Astrocyte of the hippocampus (primary cell): Measurements from ENCODE around the gene FCAMR.
A peak's percentile ranks its signal among the peaks of the same experiment; 100 is the strongest.

ENCODE experiments used
- DNase-seq: peaks from one replicate; pipeline ENCODE4 v3.0.0; 2011; ENCODE audit warnings: low read depth, low spot score

FCAMR gene

DNA sequence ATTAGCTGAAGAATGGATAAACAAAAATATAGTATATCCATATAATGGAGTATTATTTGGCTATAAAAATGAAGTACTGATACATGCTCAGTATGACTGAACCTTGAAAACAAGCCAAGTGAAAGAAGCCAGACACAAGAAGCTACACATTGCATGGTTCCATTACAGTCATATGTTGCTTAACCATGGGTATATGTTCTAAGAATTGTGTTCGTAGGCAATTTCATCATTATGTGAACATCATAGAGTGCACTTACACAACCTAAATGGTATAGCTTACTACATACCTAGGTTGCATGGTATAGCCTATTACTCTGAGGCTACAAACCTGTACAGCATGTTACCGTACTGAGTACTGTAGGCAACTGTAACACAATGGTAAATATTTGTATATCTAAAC is 28.6 kb upstream of the FCAMR start:
- no peak for DNase-seq

- no peak for DNase-seq
Measured at GRCh38 chr1:206992790-206993189, 22.5 kb upstream of the FCAMR start.

DNA sequence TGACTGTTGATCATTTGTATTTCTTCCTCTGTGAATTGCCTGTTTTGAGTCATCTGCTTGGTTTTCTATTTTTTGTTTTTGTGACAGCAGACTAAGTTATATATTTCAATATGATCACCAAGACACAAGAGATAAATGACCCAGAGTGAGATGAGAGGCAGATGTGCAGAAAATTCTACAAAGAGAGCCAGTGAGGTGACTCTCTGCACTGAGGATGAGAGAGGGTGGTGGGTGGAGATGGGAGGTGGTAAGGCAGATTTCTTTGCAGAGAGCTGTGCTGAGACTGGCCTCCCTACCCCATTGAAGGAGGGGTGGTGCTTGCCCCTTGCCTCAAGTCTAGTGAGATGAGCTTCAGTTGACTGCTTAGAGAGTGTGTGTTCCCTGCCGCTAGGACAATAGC is 17.6 kb upstream of the FCAMR start:
- DNase-seq: no peak

- DNase-seq: no peak
Measured at GRCh38 chr1:206986885-206987284, 16.6 kb upstream of the FCAMR start.

GRCh38 chr1:206986402-206986801 is 16.1 kb upstream of the FCAMR start:
- DNase-seq: no peak

GRCh38 chr1:206985162-206985749 is 15.0 kb upstream of the FCAMR start:
- no peak for DNase-seq

- DNase-seq: peak; percentile 67
Measured at GRCh38 chr1:206982216-206982615, 12.0 kb upstream of the FCAMR start.

DNA sequence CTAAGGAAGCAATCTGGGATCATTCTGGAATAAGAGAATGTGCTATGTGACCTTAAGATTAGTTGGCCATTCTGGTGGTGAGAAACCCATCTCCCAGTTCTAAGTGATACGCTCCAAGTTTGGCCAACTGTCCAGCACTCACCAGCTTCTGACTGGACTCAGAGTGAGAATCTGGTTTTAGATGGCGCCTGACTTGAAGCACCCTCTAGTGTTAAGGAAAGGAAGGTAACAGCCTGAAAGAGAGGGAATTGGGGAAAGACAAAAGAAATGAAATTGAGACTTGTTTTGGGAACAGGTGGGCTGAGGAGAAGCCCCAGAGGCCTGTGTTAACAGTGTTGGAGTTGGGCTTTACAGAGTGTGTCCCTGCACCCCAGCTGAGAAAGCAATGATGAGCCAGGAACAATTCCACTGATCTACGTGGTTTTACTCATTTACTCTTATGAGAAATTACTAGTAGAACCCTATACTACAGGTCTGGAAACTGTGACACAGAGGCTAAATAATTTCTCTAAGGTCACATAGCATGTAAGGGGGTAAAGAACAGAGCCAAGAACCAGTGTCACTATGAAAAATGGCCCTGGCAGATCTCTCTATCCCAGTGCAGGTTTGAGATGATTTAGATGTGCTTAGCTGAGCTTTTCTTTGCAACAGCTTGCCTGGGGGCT is 9.3 kb upstream of the FCAMR start:
- DNase-seq: peak; percentile 31

DNA sequence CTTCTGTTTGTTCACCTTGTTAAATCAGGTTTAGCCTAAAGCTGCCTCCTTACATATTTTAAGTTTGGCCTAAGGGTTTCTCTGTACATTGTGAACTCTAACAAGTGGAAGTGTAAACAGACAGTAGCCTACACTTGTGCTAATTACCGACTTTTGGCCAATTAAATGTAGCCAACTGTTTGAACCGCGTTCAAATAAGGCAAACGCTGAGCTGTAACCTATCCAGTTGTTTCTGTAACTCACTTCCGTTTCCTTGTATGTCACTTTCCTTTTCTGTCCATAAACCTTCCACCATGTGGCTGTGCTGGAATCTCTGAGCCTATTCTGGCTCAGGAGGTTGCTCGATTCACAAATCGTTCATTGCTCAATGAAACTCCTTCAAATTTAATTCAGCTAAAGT is 8.0 kb upstream of the FCAMR start:
- DNase-seq: no peak

DNA sequence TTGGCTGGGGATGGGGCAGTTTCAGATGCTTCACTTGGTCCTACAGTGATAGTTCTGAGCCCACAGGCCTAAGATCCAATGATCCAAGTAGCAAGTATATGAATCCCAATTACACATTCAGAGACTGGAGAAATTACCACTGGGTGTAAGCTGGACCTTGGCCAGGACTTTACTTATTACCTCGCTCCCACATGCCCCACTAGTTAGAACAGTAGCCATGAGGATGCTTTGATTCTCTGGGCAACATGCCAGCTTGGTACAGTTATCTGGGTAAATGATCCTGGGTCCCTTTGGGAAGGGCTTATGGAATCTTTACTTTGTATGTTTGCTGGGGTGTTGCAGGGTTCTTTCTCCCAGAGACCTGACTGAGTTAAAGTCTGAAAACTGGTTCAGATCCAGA is 5.0 kb upstream of the FCAMR start:
- no peak for DNase-seq

DNA sequence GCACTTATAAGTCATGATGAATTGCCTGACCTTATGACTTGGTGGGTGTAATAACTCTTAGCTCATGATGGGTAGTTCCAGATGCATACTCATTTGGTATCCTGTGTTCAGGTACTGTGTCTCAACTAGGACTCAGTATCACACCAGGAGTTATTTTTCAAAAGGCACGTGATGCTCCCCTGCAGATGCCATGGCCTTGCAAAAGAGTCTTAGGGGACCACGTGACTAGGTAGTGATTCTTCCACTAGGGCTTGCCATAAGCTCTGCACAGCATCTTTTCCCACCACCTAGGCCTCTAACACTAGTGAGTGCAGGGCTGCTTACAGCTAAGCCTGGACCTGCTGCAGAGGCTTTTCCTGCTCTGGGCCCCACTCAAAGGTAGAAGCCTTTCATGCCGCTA is 3.9 kb upstream of the FCAMR start:
- no peak for DNase-seq

DNA sequence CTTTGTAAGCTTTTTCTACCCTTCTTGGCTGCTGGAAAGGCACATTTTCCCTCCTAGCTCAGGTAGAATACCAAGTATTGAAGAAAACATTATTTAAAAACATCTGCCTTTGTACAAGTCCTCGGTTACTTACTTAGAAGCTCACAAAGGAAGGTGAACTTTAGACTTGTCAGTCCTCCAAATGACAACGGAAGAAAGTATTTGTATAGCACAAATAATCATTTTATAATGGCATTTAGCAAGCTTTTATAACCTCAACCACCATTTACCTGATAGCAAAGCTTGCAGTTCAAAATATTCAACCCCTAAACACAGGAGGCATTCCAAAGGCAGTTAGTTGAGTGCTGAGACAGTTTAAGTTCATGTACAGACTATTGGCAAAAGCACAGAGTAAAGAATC is 2.5 kb upstream of the FCAMR start:
- no peak for DNase-seq

DNA sequence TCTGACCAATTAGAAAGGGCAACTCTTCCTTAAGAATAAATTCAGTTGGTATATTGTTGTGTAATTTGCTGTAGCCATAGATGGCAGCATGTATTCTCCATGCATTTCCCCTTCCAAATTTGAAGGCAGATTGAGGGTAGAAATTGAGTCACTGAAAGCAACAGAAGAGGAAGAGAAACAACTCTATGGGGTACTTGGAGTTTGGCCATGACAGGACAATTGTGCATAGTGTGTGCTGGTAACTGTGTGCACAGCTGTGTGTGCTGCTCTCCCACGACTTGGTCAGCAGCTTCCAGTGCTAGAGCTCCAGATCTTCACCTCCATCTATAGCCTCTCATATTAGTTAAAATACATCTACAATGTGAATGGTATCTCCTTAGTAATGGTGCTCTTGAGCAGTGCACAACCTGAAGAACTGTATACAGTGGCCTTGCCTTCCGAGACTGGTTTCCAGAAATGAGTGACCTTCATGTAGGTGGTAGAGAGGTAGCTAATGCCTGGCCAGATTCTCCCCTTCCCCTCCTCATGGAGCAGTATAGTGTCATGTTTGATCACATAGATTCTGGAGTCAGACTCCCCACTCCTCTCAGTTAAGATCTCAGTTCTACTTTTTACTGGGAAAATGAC is 882 bp upstream of the FCAMR start:
- no peak for DNase-seq

DNA sequence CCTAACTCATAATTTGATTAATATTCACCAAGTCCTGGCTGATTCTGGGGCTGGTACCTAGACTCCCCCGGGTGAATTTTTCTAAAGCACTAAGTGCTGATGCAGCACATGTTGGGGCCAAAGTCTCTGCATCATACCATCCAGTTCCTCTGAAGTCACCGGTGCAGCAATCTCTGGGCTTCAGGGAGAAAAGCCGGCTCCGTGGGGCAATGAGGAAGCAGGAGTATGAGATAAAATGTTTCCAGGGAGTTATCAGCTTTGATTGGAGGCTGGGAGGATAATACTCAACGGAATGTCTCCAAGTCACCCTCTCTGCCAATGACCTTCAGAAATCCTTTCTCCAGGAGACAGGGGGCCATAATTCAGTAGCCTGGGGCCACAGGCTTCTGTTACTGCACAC is 1.2 kb downstream of the FCAMR start:
- DNase-seq: no peak

GRCh38 chr1:206967096-206967849 is 3.0 kb downstream of the FCAMR start:
- peak; percentile 4 for DNase-seq

- DNase-seq: no peak
Measured at GRCh38 chr1:206965781-206966180, 4.5 kb downstream of the FCAMR start.

- no peak for DNase-seq
Measured at GRCh38 chr1:206963740-206964139, 6.5 kb downstream of the FCAMR start.

- no peak for DNase-seq
Measured at GRCh38 chr1:206963119-206963712, 7.0 kb downstream of the FCAMR start.

DNA sequence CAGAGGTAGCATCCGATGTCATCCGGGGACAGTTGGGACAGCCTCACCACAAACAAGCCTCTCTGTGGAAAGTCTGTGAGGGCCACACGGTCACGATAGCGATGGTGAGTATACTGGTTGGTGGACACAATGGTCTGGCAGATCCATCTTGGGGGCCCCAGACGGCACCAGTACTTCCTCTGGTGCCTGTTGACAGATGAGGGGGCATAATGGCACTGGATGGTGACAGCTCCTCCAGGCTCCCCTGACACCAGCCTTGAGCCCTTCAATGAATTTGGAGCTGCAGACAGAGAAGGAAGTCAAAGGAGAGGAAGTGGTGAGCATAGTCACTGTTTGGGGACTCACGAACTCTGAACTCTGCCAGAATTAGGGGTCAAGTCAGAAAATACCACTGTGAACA is 8.0 kb downstream of the FCAMR start:
- DNase-seq: no peak

GRCh38 chr1:206961668-206962067 is 8.6 kb downstream of the FCAMR start:
- no peak for DNase-seq

DNA sequence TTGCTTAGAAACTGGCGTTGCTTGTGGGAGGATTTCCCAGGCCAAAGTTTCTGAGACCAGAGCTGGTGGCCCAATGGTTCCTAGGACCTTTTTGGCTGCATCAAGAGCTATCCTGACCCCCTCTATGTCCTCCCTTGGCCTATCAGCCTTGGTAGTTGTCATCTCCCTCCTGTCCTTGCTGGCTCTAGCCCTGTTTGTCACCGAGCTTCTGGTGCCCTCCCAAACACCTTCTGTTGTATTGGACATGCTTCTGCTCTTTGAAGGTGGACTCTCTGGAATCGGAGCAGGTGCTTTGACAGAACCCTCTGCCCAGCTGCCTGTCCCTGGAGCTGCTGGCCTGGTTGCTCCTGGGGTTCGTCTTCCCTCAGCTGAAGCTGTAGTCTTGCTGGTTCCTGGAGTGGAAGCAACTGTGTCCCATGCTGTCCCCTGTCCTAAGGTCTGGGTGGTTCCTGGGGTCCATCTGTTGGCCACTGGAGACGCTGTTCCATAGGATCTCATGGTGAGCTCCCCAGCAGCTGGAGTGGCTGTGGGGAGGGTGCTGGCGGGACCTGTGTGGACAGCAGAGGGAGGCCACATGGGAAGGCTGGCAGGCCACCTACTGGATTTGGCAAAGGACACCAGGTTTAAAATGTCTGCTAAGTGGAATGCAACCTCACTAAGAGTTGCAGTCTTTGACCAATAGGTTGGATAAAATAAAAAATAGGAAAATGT is 9.4 kb downstream of the FCAMR start:
- no peak for DNase-seq

- DNase-seq: no peak
Measured at GRCh38 chr1:206958144-206958543, 12.1 kb downstream of the FCAMR start.
